ENCODE results near the gene FBXL16. TPM values are rescaled to one million over a fixed set of nuclear protein-coding genes. Genes with fewer than 3 reads are reported as not detected.

The FBXL16 gene
- total and polyA plus RNA-seq, 11 donors, result 0.03 to 1.00 (median 0.59) TPM; not detected in 6

DNA sequence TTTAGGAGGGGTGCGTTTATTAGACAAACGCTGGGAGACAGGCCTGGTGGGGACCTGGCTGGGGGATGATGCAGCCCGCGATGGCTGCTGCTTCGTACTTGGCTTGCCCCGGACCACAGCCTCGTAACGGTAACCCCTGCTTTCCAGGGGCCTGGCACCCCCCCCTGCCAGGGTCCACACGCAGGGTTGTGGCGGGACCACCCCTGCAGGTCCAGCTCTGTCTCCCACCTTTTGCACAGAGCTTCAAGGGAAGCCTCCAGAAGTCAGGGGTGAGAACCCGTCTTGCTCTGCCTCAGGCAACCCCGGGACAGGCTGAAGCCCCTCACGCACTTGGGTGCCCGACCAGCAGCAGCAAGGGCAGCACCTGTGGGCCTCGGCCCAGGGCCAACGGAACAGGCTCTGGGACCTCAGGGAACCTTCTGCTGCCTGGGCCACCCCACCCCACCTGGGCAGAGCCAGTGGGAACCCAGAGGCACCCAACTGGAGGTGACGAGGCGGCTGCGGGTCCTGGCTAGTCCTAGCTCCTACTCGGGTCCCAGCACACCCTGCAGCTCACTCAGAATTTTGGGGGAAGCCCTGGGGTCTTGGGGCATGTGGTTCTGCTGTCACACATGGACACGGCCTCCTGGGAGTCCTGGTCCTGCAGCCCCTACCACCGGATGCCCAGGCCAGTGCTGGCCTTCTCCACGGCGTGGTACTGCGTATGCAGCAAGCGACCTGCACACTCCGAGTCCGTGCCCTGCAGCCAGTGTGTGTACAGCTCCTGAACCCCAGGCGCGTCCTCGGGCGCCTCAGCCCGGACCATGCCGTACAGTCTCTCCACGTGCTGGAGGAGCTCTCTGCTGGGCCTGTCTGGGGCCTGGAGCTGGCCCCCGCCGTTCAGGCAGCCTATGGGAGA is 24.4 kb upstream of the FBXL16 start:
- DNase-seq, result peak in 3 of 5 donors; percentile 19 to 25 (median 23)
- peaks cover 0 to 47% (median 34%) of the 10 kb centered on the region in 9 donors for H3K36me3 ChIP-seq
- peaks cover 0 to 24% (median 0%) of the 10 kb centered on the region in 9 donors for H3K27me3 ChIP-seq
- WGBS, 4 donors, result 90 to 95% (median 92%) methylated on average over 17 to 37 of the region's 37 CpGs
- H3K9me3 ChIP-seq, result no peaks in the 10 kb centered on the region
- intact Hi-C loops (cut with DNase I), result no loop called here
- peaks cover 8 to 33% (median 22%) of the 10 kb centered on the region in 12 donors for H3K4me1 ChIP-seq
- ATAC-seq, result no peak
- no peak overlapping the region for H3K27ac ChIP-seq
- no peak overlapping the region for H3K4me3 ChIP-seq
- TF ChIP-seq, protein P1, sequence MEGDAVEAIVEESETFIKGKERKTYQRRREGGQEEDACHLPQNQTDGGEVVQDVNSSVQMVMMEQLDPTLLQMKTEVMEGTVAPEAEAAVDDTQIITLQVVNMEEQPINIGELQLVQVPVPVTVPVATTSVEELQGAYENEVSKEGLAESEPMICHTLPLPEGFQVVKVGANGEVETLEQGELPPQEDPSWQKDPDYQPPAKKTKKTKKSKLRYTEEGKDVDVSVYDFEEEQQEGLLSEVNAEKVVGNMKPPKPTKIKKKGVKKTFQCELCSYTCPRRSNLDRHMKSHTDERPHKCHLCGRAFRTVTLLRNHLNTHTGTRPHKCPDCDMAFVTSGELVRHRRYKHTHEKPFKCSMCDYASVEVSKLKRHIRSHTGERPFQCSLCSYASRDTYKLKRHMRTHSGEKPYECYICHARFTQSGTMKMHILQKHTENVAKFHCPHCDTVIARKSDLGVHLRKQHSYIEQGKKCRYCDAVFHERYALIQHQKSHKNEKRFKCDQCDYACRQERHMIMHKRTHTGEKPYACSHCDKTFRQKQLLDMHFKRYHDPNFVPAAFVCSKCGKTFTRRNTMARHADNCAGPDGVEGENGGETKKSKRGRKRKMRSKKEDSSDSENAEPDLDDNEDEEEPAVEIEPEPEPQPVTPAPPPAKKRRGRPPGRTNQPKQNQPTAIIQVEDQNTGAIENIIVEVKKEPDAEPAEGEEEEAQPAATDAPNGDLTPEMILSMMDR (IDR thresholded peaks at IDR 0.05), result no peak

DNA sequence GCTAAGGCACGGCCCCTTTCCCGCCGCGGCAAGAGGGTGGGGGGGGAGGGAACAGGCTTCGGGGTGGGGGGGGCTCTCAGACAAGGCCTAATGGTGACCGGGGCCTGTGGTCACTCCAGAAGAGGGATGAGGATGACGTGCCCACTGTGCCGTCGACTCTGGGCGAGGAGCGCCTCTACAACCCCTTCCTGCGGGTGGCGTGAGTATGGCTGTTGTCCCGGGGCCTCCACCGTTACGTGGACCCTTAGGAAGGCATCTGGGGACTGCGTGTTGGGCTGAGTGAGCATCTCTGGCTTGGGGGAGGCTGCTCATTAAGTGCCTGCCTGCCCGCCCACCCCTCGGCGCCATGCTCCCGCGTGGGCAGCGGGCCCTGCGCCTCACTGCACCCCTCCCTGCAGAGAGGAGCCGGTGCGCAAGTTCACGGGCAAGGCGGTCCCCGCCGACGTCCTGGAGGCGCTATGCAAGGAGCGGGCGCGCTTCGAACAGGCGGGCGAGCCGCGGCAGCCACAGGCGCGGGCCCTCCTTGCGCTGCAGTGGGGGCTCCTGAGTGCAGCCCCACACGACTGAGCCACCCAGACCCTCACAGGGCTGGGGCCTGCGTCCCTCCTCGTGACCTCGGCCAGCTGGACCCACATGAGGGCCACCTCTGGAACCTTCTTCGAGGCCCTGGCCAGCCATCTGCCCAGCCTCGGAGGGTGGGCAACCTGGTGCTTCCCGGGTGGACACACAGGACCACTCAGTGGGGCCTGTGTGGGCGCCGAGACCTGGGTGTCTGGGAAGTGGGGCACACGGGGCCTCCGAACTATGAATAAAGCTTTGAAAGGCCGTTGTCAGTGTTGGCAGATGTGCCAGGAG is 23.5 kb upstream of the FBXL16 start:
- no peaks in the 10 kb centered on the region for H3K9me3 ChIP-seq
- ATAC-seq (no peak), DNase-seq (peak in 3 of 5 donors; percentile 20 to 33 (median 30))
- peak overlapping the region in 5 of 12 donors; percentile 56 to 65 (median 62) for H3K4me3 ChIP-seq
- no peak overlapping the region for H3K27ac ChIP-seq
- H3K27me3 ChIP-seq, result peaks cover 0 to 24% (median 0%) of the 10 kb centered on the region in 9 donors
- WGBS, 4 donors, result 42 to 83% (median 62%) methylated on average over 27 to 55 of the region's 55 CpGs
- intact Hi-C loops (cut with DNase I), result no loop called here
- TF ChIP-seq, protein P1 (IDR thresholded peaks at IDR 0.05), result no peak
- no peak for TF ChIP-seq POLR2A (IDR thresholded peaks at IDR 0.05)
- H3K4me1 ChIP-seq, result peaks cover 8 to 33% (median 22%) of the 10 kb centered on the region in 12 donors
- peaks cover 0 to 38% (median 25%) of the 10 kb centered on the region in 9 donors for H3K36me3 ChIP-seq

DNA sequence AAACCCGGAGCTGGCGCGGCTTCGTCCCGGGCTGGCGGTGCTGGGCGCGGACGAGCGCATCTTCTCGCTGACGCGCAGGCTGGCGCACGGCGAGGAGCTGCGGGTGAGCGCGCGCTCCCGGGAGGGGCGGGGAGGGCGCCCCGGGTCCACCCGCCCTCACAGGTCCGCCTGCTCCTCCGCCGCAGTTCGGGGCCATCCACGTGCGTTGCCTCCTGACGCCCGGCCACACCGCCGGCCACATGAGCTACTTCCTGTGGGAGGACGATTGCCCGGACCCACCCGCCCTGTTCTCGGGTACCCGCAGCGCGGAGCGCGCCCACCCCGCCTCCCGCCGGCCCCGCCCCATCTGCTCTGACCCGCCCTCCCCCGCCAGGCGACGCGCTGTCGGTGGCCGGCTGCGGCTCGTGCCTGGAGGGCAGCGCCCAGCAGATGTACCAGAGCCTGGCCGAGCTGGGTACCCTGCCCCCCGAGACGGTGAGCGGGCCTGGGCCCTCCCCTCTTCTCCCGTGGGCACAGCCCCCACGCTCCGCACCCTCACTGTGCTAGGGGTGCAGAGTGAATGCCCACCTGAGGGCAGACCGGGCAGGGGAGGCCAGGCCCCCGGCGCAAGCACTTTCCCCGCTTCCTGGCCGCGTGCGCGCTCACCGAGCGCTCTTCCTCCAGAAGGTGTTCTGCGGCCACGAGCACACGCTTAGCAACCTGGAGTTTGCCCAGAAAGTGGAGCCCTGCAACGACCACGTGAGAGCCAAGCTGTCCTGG is 22.7 kb upstream of the FBXL16 start:
- no peak overlapping the region for H3K27ac ChIP-seq
- ATAC-seq (peak; percentile 13 to 53 (median 40)), DNase-seq (peak; percentile 61 to 82 (median 70))

More for the DNA sequence above, 22.7 kb upstream of the FBXL16 start:
- H3K4me1 ChIP-seq, result peaks cover 8 to 33% (median 22%) of the 10 kb centered on the region in 12 donors
- H3K36me3 ChIP-seq, result peaks cover 0 to 31% (median 17%) of the 10 kb centered on the region in 9 donors
- peak overlapping the region; percentile 38 to 65 (median 60) for H3K4me3 ChIP-seq
- TF ChIP-seq, protein P1 (IDR thresholded peaks at IDR 0.05), result no peak
- no peak for TF ChIP-seq POLR2A (IDR thresholded peaks at IDR 0.05)
- H3K27me3 ChIP-seq, result peaks cover 0 to 24% (median 0%) of the 10 kb centered on the region in 9 donors
- 1 to 2% (median 1%) methylated on average over 25 to 80 of the region's 80 CpGs; no CpG with 5 or more reads in 1 of the 4 donors for WGBS, 4 donors
- intact Hi-C loops (cut with DNase I), result no loop called here
- H3K9me3 ChIP-seq, result no peaks in the 10 kb centered on the region
